ENCODE measurements around the gene FZD7.

FZD7 gene

GRCh38 chr2:202014759-202015211 lies 18.9 kb upstream of the FZD7 start:
- DNase-seq: peak; percentile 70

GRCh38 chr2:202015471-202015870 lies 18.2 kb upstream of the FZD7 start:
- no peak for DNase-seq

- DNase-seq: no peak
Measured at GRCh38 chr2:202016579-202017227, 17.0 kb upstream of the FZD7 start.

DNA sequence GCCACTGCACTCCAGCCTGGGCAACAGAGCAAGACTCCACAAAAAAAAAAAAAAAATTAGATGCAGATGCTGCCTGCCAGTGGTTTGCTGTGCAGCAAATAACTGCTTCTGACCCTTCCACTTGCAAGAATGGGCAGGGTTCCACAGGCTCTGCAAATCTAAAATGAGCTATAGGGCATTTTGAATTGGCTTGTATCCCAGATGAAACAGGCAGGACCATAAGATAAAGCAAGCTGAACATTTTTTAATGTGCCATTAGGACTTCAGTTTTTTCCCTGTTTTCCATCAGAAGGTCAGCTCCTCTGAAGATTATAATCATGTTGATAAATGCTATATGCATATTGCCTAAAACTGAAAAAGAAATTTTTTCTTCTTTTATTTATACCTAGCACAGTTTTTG lies 15.7 kb upstream of the FZD7 start:
- no peak for DNase-seq

- DNase-seq: no peak
Measured at GRCh38 chr2:202018950-202019349, 14.7 kb upstream of the FZD7 start.

GRCh38 chr2:202019689-202020450 lies 13.8 kb upstream of the FZD7 start:
- no peak for DNase-seq

DNA sequence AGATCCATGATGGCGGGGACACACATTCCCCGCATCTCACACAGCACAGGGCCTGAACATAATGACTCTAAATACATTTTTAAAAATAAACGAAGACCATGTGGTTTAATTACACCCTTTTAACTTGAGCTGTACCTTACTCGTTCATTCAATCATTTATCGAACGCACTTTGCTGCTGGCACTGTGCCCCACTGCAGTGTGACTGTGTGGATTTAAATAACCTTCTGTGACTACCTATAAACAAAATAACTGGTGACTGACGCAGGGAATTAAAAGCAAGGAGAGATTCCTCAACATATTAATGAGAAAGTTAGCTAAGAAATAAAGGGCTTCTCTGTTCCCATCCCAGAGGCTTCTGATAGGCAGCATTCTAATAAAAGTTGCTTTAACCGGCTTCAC lies 10.9 kb upstream of the FZD7 start:
- DNase-seq: no peak

GRCh38 chr2:202023198-202023903 lies 10.3 kb upstream of the FZD7 start:
- DNase-seq: no peak

- DNase-seq: no peak
Measured at GRCh38 chr2:202023904-202024266, 9.8 kb upstream of the FZD7 start.

GRCh38 chr2:202024871-202025270 lies 8.8 kb upstream of the FZD7 start:
- DNase-seq: no peak

GRCh38 chr2:202025816-202026215 lies 7.8 kb upstream of the FZD7 start:
- DNase-seq: no peak

DNA sequence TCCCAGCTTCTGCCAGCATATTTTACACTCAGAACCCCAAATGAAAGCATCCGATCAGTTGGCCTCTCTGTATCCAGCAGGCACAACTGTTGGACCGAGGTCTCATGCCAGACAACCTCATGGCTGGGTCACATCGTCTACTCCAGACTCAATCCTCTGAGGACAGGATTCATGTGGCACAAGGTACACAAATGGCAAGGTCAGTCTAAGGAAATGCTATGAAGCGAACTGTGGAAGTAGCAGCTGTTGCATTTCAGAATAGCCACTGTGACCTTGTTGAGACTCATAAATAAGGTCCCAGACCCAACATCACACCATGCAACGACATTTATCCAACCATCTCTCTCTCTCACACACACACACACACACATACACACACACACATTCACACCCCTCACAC lies 7.1 kb upstream of the FZD7 start:
- DNase-seq: no peak

- DNase-seq: no peak
Measured at GRCh38 chr2:202030691-202031090, 3.0 kb upstream of the FZD7 start.

DNA sequence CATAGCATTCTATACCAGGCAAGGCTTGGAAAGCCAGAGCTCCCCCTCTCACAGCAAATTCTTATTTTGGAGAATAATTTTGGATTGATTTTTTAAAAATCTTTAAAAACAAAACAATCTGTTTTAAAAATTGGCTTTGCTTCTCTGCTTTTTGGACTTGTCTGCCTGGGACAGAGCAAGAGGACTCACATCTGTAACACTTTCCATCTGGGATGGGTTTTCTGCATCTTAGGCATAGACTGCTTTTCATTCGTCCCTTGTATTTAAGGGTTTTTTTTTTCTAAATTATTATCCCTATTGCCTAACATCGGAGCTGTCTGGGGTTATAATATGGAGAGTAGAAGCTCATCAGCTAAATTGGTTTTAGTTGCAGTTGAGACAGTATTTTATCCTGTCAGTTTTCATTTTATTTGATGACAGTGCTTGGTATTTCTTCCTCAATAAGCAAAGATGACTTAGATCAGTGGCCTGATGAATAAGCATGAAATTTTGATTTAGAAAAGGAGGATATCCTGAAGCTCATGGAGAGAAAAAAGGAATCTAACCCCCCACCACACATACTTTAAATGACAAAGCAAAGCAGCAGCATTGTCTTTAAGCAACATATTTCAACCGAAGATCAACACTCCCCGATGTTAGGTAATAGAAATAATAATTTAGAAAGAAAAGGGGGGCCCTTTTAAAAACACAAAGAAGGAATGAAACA lies 2.3 kb upstream of the FZD7 start:
- DNase-seq: no peak

DNA sequence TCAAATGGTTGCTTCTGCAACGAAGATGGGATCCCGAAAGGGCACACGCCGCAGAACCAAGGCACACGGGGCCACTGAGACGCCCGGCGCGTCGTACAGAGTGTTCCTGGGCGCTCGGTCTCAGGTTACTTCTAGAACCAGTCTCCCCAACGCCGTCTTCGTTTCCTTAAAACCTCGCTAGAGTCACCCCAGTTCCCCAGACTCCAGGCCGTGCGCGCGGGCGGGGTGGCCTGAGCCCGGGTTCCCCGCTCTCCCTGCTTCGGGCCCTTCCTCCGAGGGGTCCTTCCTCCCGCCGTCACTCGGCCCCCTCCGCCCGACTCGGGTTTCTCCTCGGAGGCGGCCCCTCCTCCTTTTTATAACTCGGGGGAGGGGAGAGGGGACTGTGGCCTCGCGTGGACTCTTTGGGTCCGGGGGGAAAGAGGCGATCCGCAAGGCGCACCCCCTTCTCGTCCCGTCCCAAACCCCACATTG lies 774 bp upstream of the FZD7 start:
- DNase-seq: peak; percentile 91

DNA sequence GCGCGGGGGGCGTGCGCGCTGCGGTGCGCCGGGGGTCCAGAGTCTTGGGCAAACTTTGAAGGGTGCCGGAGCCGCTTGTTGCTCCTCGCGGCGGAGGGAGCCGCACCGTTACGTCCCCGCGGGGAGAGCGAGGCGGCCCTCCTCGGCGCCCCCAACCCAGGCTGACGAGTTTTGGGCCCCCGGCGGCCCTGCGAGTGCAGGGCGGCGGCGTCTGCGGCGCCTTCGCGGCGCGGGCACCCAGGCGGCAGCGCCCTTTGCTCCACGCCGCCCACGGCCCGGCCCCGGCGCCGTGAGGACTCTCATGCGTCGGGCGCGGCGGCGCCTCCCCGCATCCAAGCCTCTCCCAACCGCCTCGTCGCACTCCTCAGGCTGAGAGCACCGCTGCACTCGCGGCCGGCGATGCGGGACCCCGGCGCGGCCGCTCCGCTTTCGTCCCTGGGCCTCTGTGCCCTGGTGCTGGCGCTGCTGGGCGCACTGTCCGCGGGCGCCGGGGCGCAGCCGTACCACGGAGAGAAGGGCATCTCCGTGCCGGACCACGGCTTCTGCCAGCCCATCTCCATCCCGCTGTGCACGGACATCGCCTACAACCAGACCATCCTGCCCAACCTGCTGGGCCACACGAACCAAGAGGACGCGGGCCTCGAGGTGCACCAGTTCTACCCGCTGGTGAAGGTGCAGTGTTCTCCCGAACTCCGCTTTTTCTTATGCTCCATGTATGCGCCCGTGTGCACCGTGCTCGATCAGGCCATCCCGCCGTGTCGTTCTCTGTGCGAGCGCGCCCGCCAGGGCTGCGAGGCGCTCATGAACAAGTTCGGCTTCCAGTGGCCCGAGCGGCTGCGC lies 814 bp downstream of the FZD7 start:
- peak; percentile 81 for DNase-seq

DNA sequence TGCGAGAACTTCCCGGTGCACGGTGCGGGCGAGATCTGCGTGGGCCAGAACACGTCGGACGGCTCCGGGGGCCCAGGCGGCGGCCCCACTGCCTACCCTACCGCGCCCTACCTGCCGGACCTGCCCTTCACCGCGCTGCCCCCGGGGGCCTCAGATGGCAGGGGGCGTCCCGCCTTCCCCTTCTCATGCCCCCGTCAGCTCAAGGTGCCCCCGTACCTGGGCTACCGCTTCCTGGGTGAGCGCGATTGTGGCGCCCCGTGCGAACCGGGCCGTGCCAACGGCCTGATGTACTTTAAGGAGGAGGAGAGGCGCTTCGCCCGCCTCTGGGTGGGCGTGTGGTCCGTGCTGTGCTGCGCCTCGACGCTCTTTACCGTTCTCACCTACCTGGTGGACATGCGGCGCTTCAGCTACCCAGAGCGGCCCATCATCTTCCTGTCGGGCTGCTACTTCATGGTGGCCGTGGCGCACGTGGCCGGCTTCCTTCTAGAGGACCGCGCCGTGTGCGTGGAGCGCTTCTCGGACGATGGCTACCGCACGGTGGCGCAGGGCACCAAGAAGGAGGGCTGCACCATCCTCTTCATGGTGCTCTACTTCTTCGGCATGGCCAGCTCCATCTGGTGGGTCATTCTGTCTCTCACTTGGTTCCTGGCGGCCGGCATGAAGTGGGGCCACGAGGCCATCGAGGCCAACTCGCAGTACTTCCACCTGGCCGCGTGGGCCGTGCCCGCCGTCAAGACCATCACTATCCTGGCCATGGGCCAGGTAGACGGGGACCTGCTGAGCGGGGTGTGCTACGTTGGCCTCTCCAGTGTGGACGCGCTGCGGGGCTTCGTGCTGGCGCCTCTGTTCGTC lies 1.7 kb downstream of the FZD7 start:
- DNase-seq: peak; percentile 89

- DNase-seq: no peak
Measured at GRCh38 chr2:202035941-202036372, 2.3 kb downstream of the FZD7 start.

GRCh38 chr2:202036601-202037037 lies 3.0 kb downstream of the FZD7 start:
- peak; percentile 70 for DNase-seq

- DNase-seq: no peak
Measured at GRCh38 chr2:202037086-202037485, 3.4 kb downstream of the FZD7 start.

Measured in retina (tissue), 1 donor.